Islet of Langerhans (tissue), 1 donor: ENCODE measurements around the gene HOXD11.

ENCODE experiments used
- FAIRE-seq: peaks from one replicate; lab custom pipeline; 2011; peaks lifted over from hg19 to GRCh38; lab: Jason Lieb, UNC

Gene HOXD11

GRCh38 chr2:176105730-176106580 is 1.1 kb upstream of the HOXD11 start:
- no peak for FAIRE-seq

- no peak for FAIRE-seq
These were observed 676 bp downstream of the HOXD11 start for GRCh38 chr2:176107731-176108181.

- no peak for FAIRE-seq
These were observed 2.3 kb downstream of the HOXD11 start for GRCh38 chr2:176109192-176109901.

- no peak for FAIRE-seq
These were observed 2.9 kb downstream of the HOXD11 start for GRCh38 chr2:176109946-176110345.

GRCh38 chr2:176110415-176111308 is 3.6 kb downstream of the HOXD11 start:
- FAIRE-seq, result no peak

GRCh38 chr2:176111309-176111663 is 4.2 kb downstream of the HOXD11 start:
- no peak for FAIRE-seq

- no peak for FAIRE-seq
These were observed 4.8 kb downstream of the HOXD11 start for GRCh38 chr2:176111846-176112374.

- FAIRE-seq, result no peak
These were observed 5.6 kb downstream of the HOXD11 start for GRCh38 chr2:176112375-176113302.

- no peak for FAIRE-seq
These were observed 7.2 kb downstream of the HOXD11 start for GRCh38 chr2:176114120-176114929.

GRCh38 chr2:176114930-176115625 is 8.0 kb downstream of the HOXD11 start:
- no peak for FAIRE-seq

GRCh38 chr2:176115883-176116813 is 9.1 kb downstream of the HOXD11 start, which contains the start of gene HOXD10:
HOXD10 (plus strand) TSS chr2:176116778; CDS start chr2:176116834, 56 bp downstream.
- no peak for FAIRE-seq

GRCh38 chr2:176117162-176117822 is 10.2 kb downstream of the HOXD11 start:
- FAIRE-seq, result no peak

GRCh38 chr2:176117823-176118371 is 10.8 kb downstream of the HOXD11 start:
- no peak for FAIRE-seq

GRCh38 chr2:176118601-176119339 is 11.7 kb downstream of the HOXD11 start:
- no peak for FAIRE-seq

GRCh38 chr2:176120364-176121189 is 13.5 kb downstream of the HOXD11 start:
- FAIRE-seq, result no peak
